HG03159 (cell line): ENCODE results near the gene HMX2.

Source experiments
- ATAC-seq: cut with Tn5 transposase; IDR thresholded peaks from one replicate; pipeline ENCODE4 v1.9.1; 2021; ENCODE audit warnings: mild to moderate bottlenecking, moderate library complexity; ENCODE audit not compliant: unreplicated experiment

The HMX2 gene

GRCh38 chr10:123136806-123137642, 10.9 kb upstream of the HMX2 start:
- ATAC-seq, result no peak

- no peak for ATAC-seq
These were observed 8.8 kb upstream of the HMX2 start for GRCh38 chr10:123139165-123139520.

GRCh38 chr10:123139521-123140163, 8.3 kb upstream of the HMX2 start:
- no peak for ATAC-seq

GRCh38 chr10:123140164-123140982, 7.6 kb upstream of the HMX2 start:
- ATAC-seq, result no peak

- no peak for ATAC-seq
These were observed 6.9 kb upstream of the HMX2 start for GRCh38 chr10:123140983-123141390.

GRCh38 chr10:123141791-123142700, 5.9 kb upstream of the HMX2 start:
- no peak for ATAC-seq

GRCh38 chr10:123142701-123143161, 5.2 kb upstream of the HMX2 start:
- no peak for ATAC-seq

- ATAC-seq, result no peak
These were observed 4.6 kb upstream of the HMX2 start for GRCh38 chr10:123143162-123143824.

- no peak for ATAC-seq
These were observed 4.1 kb upstream of the HMX2 start for GRCh38 chr10:123143825-123144168.

GRCh38 chr10:123144697-123145541, 3.0 kb upstream of the HMX2 start:
- no peak for ATAC-seq

GRCh38 chr10:123145542-123146012, 2.4 kb upstream of the HMX2 start:
- no peak for ATAC-seq

- ATAC-seq, result no peak
These were observed 1.7 kb upstream of the HMX2 start for GRCh38 chr10:123146013-123146893.

- ATAC-seq, result no peak
These were observed 872 bp upstream of the HMX2 start for GRCh38 chr10:123146894-123147634.

- no peak for ATAC-seq
These were observed 652 bp downstream of the HMX2 start for GRCh38 chr10:123148414-123149161.

GRCh38 chr10:123149162-123149567, 1.2 kb downstream of the HMX2 start:
- ATAC-seq, result no peak

GRCh38 chr10:123149568-123150270, 1.8 kb downstream of the HMX2 start:
- ATAC-seq, result no peak
